RKO (cell line): ENCODE data around the gene GBP1.
"Not testable (repeated sequence)": the region's sequence is repeated elsewhere in the genome, so short reads cannot be mapped to it uniquely, and the experiment has no call there.

Experiments
- DNase-seq: peaks from one replicate; pipeline ENCODE4 v3.0.0-alpha.2; 2016; ENCODE audit warnings: low spot score

Gene GBP1

DNA sequence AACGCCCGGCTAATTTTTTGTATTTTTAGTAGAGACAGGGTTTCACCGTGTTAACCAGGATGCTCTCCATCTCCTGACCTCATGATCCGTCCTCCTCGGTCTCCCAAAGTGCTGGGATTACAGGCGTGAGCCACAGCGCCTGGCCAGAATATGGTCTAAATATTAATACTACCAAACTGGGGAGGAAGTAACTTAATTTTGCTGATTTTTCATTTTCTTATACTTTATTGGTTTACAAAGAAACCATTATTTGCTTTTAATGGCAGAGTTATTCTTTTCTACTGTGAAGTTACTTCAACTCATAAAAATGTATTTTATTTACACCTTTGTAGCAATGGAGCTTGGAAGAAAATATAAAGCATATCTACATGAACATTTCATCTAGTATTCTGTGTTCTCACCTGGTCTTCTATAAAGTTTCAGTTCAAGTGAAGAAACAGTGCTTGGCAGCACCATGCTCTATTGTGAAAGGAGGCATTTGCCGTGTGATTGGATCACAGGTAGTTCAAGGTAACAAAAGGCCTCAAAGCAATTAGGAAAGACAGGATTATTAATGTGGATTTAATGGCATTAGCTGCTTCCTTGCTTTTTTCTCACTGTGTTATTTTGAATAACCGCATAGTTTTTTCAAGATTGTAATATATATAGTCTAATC, 13.6 kb downstream of the GBP1 start:
- DNase-seq: no peak

DNA sequence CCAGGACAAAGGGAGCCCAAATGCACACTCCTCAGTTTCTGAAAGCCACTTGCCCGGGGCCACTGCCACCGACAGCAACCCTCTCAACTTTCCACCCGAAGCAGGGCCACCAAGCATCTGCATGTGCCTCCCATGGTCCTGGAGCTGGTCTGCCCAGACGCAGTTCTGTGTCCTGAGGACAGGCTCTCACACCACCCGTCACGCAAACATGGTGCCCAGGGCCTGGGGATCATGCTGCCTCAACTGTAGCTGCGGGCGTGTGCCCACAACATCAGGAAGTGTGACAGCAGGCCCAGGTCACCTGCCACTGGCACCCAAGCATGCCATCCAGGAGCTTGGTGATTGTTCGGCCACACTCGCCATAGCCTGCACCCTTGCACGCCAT, 14.4 kb downstream of the GBP1 start:
- no peak for DNase-seq

GRCh38 chr1:89049901-89050648, 14.9 kb downstream of the GBP1 start:
- not testable (repeated sequence) for DNase-seq

GRCh38 chr1:89049187-89049586, 15.8 kb downstream of the GBP1 start:
- not testable (repeated sequence) for DNase-seq

DNA sequence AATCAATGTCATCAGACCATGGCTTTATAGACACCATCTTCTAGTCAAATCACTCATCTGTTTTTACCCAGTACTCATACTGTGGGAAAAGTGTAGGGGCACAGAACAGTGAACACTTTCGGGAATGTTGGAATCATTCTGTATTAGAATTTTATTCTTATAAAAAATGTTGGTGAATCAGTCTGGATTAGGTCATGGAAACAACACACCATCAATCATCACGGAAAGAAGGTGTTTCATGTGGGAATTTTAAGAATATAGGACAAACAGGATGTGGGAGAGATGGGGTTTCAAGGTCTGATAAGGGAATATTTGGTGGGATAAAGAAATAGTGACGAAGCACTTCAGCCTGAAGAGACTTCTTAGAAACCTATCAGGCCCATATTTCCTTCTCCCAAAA, 17.3 kb downstream of the GBP1 start:
- peak; percentile 54 for DNase-seq

GRCh38 chr1:89046318-89047183, 18.5 kb downstream of the GBP1 start:
- DNase-seq: not testable (repeated sequence)

- no peak for DNase-seq
Measured at GRCh38 chr1:89044970-89045721, 19.9 kb downstream of the GBP1 start.

- DNase-seq: no peak
Measured at GRCh38 chr1:89043940-89044339, 21.1 kb downstream of the GBP1 start.

- DNase-seq: no peak
Measured at GRCh38 chr1:89042491-89042890, 22.5 kb downstream of the GBP1 start.

GRCh38 chr1:89041721-89042120, 23.3 kb downstream of the GBP1 start:
- DNase-seq: no peak

DNA sequence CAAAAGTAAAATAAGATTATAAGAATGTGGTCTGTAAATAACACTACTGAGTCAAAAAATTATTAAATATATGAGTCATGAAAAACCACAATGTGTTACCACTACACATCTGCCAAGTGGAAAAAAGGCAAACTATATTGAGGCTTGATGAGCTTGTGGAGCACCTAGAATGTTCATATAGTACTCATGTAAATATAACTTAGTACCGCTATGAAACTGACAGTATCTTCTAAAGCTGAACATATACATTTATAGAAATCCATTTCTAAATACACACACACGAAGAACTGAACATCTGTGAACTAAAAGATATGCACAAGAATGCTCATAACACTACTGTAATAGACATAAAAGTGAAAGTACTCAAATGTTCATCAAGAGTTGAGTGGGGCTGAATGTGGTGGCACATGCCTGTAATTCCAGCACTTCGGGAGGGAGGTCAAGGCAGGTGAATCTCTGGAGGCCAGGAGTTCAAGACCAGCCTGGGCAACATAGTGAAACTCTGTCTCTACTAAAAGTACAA, 23.8 kb downstream of the GBP1 start:
- peak; percentile 20 for DNase-seq

- DNase-seq: no peak
Measured at GRCh38 chr1:89040315-89040626, 24.7 kb downstream of the GBP1 start.

- DNase-seq: no peak
Measured at GRCh38 chr1:89037186-89037585, 27.8 kb downstream of the GBP1 start.

- no peak for DNase-seq
Measured at GRCh38 chr1:89035080-89035479, 29.9 kb downstream of the GBP1 start.

GRCh38 chr1:89034004-89034403, 31.0 kb downstream of the GBP1 start:
- DNase-seq: not testable (repeated sequence)

DNA sequence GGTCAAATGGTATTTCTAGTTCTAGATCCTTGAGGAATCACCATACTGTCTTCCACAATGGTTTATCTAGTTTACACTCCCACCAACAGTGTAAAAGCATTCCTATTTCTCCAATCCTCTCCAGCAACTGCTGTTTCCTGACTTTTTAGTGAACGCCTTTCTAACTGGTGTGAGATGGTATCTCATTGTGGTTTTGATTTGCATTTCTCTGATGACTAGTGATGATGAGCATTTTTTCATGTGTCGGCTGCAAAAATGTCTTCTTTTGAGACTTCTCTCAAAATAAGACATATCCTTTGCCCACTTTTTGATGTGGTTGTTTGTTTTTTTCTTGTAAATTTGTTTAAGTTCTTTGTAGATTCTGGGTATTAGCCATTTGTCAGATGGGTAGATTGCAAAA, 36.0 kb downstream of the GBP1 start:
- DNase-seq: not testable (repeated sequence)

DNA sequence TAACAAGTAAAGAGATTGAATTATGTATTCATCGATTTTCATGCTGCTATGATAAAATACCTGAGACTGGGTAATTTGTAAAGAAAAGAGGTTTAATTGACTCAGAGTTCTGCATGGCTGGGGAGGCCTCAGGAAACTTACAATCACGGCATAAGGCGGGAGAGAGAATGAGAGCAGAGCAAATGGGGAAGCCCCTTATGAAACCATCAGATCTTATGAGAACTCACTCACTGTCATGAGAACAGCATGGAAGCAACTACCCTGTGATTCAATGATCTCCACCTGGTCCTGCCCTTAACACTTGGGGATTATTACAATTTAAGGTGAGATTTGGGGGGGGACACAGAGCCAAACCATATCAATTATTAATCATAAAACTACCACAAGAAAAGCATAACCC, 39.1 kb downstream of the GBP1 start:
- no peak for DNase-seq

DNA sequence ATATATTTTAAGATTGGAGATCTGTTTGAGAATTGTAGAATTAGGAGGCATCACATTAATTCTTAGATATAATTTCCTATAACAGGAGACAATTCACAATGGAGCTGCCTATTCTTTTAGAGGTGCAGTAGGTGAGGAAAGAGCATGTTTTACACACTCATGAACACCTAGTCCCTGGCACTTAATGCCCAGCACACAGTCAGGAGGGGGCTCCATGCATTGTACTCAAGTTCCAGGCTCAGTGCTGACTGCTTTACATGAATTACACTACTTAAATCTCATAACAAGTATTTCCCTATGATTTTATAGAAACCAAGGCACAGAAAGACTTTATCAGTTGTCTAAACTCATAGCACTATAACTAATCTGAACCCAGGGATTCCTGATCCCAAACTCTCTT, 42.0 kb downstream of the GBP1 start:
- DNase-seq: no peak

DNA sequence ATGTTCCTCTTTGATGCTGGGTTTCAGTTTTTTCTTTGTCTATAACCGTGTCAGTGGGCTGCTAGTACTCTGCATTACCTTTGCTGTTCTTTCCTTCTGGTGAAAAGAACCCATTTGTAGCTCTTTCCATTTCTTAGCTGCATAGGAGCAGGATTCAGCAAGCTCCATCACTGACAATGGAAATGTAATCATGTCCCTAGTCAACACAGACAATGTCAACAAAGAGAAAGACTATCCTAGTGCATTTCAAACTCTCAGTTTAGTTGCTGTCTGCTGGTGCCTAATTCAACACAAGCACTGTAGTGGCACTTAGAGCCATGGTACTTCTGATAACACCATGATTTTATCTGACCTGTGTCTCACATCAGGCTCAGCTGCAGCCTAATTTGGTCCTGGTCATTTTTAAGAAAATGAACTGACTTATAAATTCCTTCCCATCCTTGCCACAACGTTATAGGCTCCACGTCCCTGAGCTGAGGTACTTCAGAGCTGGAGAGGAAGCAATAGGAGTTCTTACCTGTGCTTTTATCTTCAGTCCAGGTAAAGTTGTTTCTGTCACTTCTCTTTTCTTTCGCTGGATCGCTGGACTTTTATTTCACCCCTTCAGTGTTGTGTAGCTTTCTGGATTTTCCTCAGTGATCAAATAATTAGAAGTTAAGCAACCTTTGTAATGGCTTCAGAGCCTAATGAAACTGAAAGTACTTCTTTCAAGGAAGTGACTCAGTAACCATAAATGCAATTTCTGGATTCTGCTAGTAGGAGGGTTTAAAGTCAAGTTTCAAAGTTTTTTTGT, 42.6 kb downstream of the GBP1 start, which contains the start of gene GBP3:
Gene GBP3, minus strand, starts transcription at position 700 of the 793 bp plus-strand sequence. CDS start 2,145 bp downstream, outside the sequence.
- DNase-seq: peak; percentile 85

DNA sequence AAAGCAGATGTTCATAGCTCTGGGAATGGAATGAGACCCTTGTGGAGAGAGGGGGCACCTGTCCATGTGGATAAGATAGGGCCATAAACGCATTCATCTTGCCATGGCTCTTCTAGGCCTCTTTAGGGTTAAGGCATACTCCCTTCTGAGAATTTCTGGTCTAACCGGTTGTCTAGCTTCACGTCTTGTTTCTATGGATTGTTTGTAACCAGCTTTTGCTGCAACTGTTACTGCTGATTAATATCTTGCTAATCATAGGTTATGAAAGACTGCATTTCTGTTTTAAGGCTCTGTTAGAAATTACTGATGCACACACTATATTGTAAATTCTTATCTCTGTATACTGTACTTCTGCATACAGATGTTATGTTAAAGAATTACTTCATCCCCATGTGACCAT, 46.7 kb downstream of the GBP1 start:
- DNase-seq: not testable (repeated sequence)

DNA sequence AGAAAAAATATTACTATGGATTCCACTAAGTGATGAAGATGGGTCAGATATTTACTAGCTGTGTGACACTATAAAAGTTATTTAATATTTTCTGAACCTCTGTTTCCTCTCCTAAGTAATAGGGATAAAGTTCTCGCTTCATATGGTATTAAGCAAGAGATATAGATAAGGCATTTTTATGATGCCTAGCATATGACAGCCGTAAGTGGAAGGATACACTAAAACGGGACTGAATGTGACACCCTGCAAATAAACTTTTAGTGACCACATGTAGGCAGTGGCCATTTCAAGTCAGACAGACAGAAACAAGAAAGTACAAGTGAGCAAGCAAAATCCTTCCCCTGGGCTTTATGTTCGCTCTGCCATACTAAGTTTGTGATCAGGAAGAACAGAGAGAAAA, 56.5 kb downstream of the GBP1 start:
- no peak for DNase-seq
